SK-N-SH (cell line): Measurements from ENCODE around the gene RHBDL1. TPM values are rescaled to one million over a fixed set of nuclear protein-coding genes. Genes with fewer than 3 reads are reported as not detected.
A peak's percentile ranks its signal among the peaks of the same experiment; 100 is the strongest.

Source experiments
- CTCF ChIA-PET: fragments of 300-600, 350-600 bp; formaldehyde crosslinking; extraction: SDS; loops from one replicate; lab custom pipeline; 2021; lab: Yijun Ruan, JAX
- POLR2A ChIA-PET: fragments of 350-600 bp; sonication (Branson Sonifier 250); formaldehyde crosslinking; extraction: SDS; loops from one replicate; lab custom pipeline; 2020; ENCODE audit warnings: antibody characterized with exemption, inconsistent platforms; lab: Yijun Ruan, JAX
- DNase-seq: peaks from one replicate; pipeline ENCODE4 v3.0.0; 2012
- H2AFZ ChIP-seq: fragments of 200-600 bp; sonication (generic); 2 replicates; pipeline ENCODE4 v1.8.1; 2016; ENCODE audit warnings: antibody characterized with exemption, mild to moderate bottlenecking, low read depth
- H3F3A ChIP-seq: fragments of 200-600 bp; sonication (generic); replicated peaks from 2 replicates; pipeline ENCODE3; 2016; ENCODE audit warnings: antibody characterized with exemption, mild to moderate bottlenecking; ENCODE audit not compliant: insufficient read depth
- H3K27ac ChIP-seq, 2 experiments: fragments of 200-500 bp in 1 of 2; fragments of 200-600 bp in 1 of 2; sonication (Bioruptor generic) in 1 of 2; sonication (generic), shearing (Covaris generic) in 1 of 2; 2 replicates each; pipeline versions ENCODE4 v1.5.1 to v1.6.1; 2014 to 2016; ENCODE audit warnings: low read depth in 2 of 2, inconsistent platforms in 1 of 2, low read length in 1 of 2, mild to moderate bottlenecking in 1 of 2, mixed read lengths in 1 of 2
- H3K27me3 ChIP-seq: fragments of 200-600 bp; sonication (generic), shearing (Covaris generic); 2 replicates; pipeline ENCODE4 v1.6.1; 2016; ENCODE audit warnings: mixed run types; ENCODE audit not compliant: insufficient read depth
- H3K36me3 ChIP-seq, 2 experiments: fragments of 200-500 bp in 1 of 2; fragments of 200-600 bp in 1 of 2; sonication (Bioruptor generic) in 1 of 2; sonication (generic) in 1 of 2; replicated peaks in 1 of 2; 2 replicates each; pipeline versions ENCODE3 to v1.5.1; 2014 to 2016; ENCODE audit warnings: low read length in 1 of 2, mild to moderate bottlenecking in 1 of 2; ENCODE audit not compliant: insufficient read depth in 2 of 2, control insufficient read depth in 1 of 2
- H3K4me1 ChIP-seq, 2 experiments: fragments of 200-500 bp in 1 of 2; fragments of 200-600 bp in 1 of 2; sonication (Bioruptor generic) in 1 of 2; sonication (generic), shearing (Covaris generic) in 1 of 2; 2 replicates each; pipeline versions ENCODE4 v1.5.1 to v1.6.1; 2014 to 2016; ENCODE audit warnings: low read depth in 1 of 2, low read length in 1 of 2, mixed run types in 1 of 2; ENCODE audit not compliant: insufficient read depth in 2 of 2, control insufficient read depth in 1 of 2
- H3K4me2 ChIP-seq: fragments of 200-600 bp; sonication (generic), shearing (Covaris generic); 2 replicates; pipeline ENCODE4 v1.6.1; 2017; ENCODE audit warnings: mixed run types
- H3K4me3 ChIP-seq, 2 experiments: fragments of 200-500 bp in 1 of 2; fragments of 200-600 bp in 1 of 2; sonication (Bioruptor generic) in 1 of 2; sonication (generic), shearing (Covaris generic) in 1 of 2; 2 replicates each; pipeline versions ENCODE4 v1.5.1 to v1.8.1; 2014 to 2016; ENCODE audit warnings: low read depth in 2 of 2, inconsistent platforms in 1 of 2, low read length in 1 of 2, mild to moderate bottlenecking in 1 of 2, mixed read lengths in 1 of 2, moderate library complexity in 1 of 2
- H3K79me2 ChIP-seq: fragments of 200-600 bp; sonication (generic); 2 replicates; pipeline ENCODE4 v1.8.1; 2017; ENCODE audit warnings: mild to moderate bottlenecking; ENCODE audit not compliant: insufficient read depth
- H3K9ac ChIP-seq: fragments of 200-600 bp; sonication (generic); 2 replicates; pipeline ENCODE4 v1.6.1; 2017; ENCODE audit warnings: mixed run types
- H3K9me2 ChIP-seq: fragments of 200-600 bp; sonication (generic); 2 replicates; pipeline ENCODE4 v1.6.1; 2017; ENCODE audit warnings: mixed run types
- H3K9me3 ChIP-seq: fragments of 200-600 bp; sonication (generic); 2 replicates; pipeline ENCODE4 v1.6.1; 2017; ENCODE audit warnings: mixed run types, mild to moderate bottlenecking, moderate library complexity
- H4K20me1 ChIP-seq: fragments of 200-600 bp; sonication (generic); 2 replicates; pipeline ENCODE4 v1.6.1; 2017; ENCODE audit warnings: mild to moderate bottlenecking, mixed run types; ENCODE audit not compliant: insufficient read depth
- GATA2 ChIP-seq: sonication (generic); formaldehyde crosslinking; IDR thresholded peaks from 2 replicates; pipeline ENCODE4 v1.5.0; 2020; ENCODE audit warnings: mild to moderate bottlenecking, missing genetic modification reagents
- TAF1 ChIP-seq: IDR thresholded peaks from 2 replicates; pipeline ENCODE4 v1.6.1; 2012; ENCODE audit warnings: low read depth, mild to moderate bottlenecking, low read length, moderate library complexity, borderline replicate concordance
- WGBS: methylation state at CpG from one replicate; pipeline ENCODE4 v1.1.6; 2017; ENCODE audit warnings: low lambda C conversion rate; 5-methylcytosine and 5-hydroxymethylcytosine counted together
- polyA plus RNA-seq, 3 experiments: library from polyadenylated mRNA; depleted of rRNA; stranded (reverse); fragments of >200 nt; gene quantifications; 2 replicates each; pipeline ENCODE4 v1.2.3, GENCODE V29; 2012
- TF ChIP-seq, protein P1 (sequence below): IDR thresholded peaks from 2 replicates; pipeline ENCODE4 v1.4.0; 2012; ENCODE audit warnings: low read depth

The RHBDL1 gene
- polyA plus RNA-seq, 1 of the 3 experiments (the other 2 are of a cell fraction), result 4.1 TPM

DNA sequence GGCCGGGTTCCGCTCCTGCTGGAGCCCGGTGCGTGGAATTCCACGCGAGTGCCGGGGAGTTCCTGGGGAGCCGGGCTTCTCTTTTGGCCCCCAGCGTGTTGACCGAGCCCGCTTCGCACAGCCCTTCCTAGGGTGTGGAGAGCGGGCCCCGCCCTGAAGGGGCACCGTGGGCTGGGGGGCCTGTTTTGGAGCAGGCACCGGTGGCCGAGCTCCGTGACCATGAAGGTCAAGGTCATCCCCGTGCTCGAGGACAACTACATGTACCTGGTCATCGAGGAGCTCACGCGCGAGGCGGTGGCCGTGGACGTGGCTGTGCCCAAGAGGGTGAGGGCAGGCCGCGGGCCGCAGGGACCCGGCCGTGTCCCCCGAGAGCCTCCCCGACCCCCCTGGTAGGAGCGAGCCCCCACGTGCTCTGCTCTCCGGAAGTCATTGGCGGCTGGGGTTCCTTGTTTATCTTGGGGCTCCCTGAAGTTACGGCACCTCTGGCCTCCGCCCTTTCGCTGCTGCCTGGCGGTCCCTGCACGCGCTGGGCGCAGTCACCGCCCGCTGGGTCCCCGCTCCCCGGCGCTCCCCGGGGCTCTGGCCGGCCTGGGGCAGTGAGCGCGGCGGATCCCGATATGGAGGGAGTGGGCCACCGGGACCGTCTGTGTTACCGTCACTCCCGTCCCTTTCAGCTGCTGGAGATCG, 52.0 kb downstream of the RHBDL1 start:
- 0% methylated on average over 5 of the region's 61 CpGs for WGBS
- H3K9me2 ChIP-seq, result no peaks in the 10 kb centered on the region
- peak; percentile 64 for DNase-seq
- no peaks in the 10 kb centered on the region for H3K79me2 ChIP-seq
- peak overlapping the region; percentile 78 to 82 for H3K4me3 ChIP-seq
- H3K27ac ChIP-seq, result peak overlapping the region in 1 of 2 experiments; percentile 84; a peak in 2 of 4 replicates
- peaks cover 0 to 18% of the 10 kb centered on the region in 2 experiments; a peak in 1 of 4 replicates for H3K4me1 ChIP-seq
- H3K4me2 ChIP-seq, result peak overlapping the region; percentile 99
- peaks cover 17% of the 10 kb centered on the region for H3F3A ChIP-seq
- ChIA-PET CTCF (interaction anchor here (1.4 to 20.3 kb wide), 3 partner anchors 13 to 58 kb away, joined by 10 to 358 read pairs (median 11); partner anchors contain the start of genes ANTKMT, CIAO3, FBXL16 and METRN), POLR2A (interaction anchor here (1.0 to 1.5 kb wide), 2 partner anchors 18 to 23 kb away, joined by 4 to 5 read pairs; no protein-coding TSS in a partner anchor)
- H4K20me1 ChIP-seq, result 0 out of 2 replicates have a peak, but pooled peaks cover 7% of the 10 kb centered on the region
- H3K9me3 ChIP-seq, result no peaks in the 10 kb centered on the region
- H3K27me3 ChIP-seq, result no peaks in the 10 kb centered on the region
- H3K9ac ChIP-seq, result peak overlapping the region; percentile 69
- TF ChIP-seq, protein P1, sequence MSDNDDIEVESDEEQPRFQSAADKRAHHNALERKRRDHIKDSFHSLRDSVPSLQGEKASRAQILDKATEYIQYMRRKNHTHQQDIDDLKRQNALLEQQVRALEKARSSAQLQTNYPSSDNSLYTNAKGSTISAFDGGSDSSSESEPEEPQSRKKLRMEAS, result 0 out of 2 replicates have a peak, but pooled peaks have one; percentile 13
- TF ChIP-seq TAF1, result peak; percentile 30; the same call in 1 of the 2 replicates
- no peak for TF ChIP-seq GATA2
- no peak overlapping the region for H2AFZ ChIP-seq
- peaks cover 0 to 5% of the 10 kb centered on the region in 2 experiments for H3K36me3 ChIP-seq

Other genes starting within 250 kb of the RHBDL1 start
- gene CAPN15, start 148.0 kb upstream of the RHBDL1 start, polyA plus RNA-seq (2012; rRNA removed), result 19.5 and 22.9 TPM in 2 replicates
- not detected in 2 replicates for gene PRR35, start 115.3 kb upstream of the RHBDL1 start, polyA plus RNA-seq (2012; rRNA removed)
- gene NHLRC4, start 108.7 kb upstream of the RHBDL1 start, polyA plus RNA-seq (2012; rRNA removed), result 0.69 and 0.70 TPM in 2 replicates
- gene PIGQ, start 105.7 kb upstream of the RHBDL1 start, polyA plus RNA-seq (2012; rRNA removed), result 38.7 and 41.0 TPM in 2 replicates
- 12.1 and 13.0 TPM in 2 replicates for gene RAB40C, start 85.6 kb upstream of the RHBDL1 start, polyA plus RNA-seq (2012; rRNA removed)
- 0.10 and 0.16 TPM in 2 replicates for gene WFIKKN1, start 44.7 kb upstream of the RHBDL1 start, polyA plus RNA-seq (2012; rRNA removed)
- gene METTL26, start 39.4 kb upstream of the RHBDL1 start, polyA plus RNA-seq (2012; rRNA removed), result 158 and 167 TPM in 2 replicates
- gene MCRIP2, start 33.8 kb upstream of the RHBDL1 start, polyA plus RNA-seq (2012; rRNA removed), result 34.0 and 36.9 TPM in 2 replicates
- gene WDR90, start 26.3 kb upstream of the RHBDL1 start, polyA plus RNA-seq (2012; rRNA removed), result 30.5 and 32.0 TPM in 2 replicates
- 229 and 255 TPM in 2 replicates for gene RHOT2, start 7.5 kb upstream of the RHBDL1 start, polyA plus RNA-seq (2012; rRNA removed)
- gene STUB1, start 4.7 kb downstream of the RHBDL1 start, polyA plus RNA-seq (2012; rRNA removed), result 268 and 323 TPM in 2 replicates
- 49.2 and 67.0 TPM in 2 replicates for gene JMJD8, start 8.7 kb downstream of the RHBDL1 start, polyA plus RNA-seq (2012; rRNA removed)
- 5.0 and 6.4 TPM in 2 replicates for gene WDR24, start 14.7 kb downstream of the RHBDL1 start, polyA plus RNA-seq (2012; rRNA removed)
- 17.7 and 19.8 TPM in 2 replicates for gene FBXL16, start 30.1 kb downstream of the RHBDL1 start, polyA plus RNA-seq (2012; rRNA removed)
- 52.4 and 59.7 TPM in 2 replicates for gene METRN, start 39.4 kb downstream of the RHBDL1 start, polyA plus RNA-seq (2012; rRNA removed)
- gene ANTKMT, start 45.5 kb downstream of the RHBDL1 start, polyA plus RNA-seq (2012; rRNA removed), result 49.5 and 57.4 TPM in 2 replicates
- gene CCDC78, start 50.8 kb downstream of the RHBDL1 start, polyA plus RNA-seq (2012; rRNA removed), result 15.4 and 18.8 TPM in 2 replicates
- 60.6 and 65.5 TPM in 2 replicates for gene HAGHL, start 51.4 kb downstream of the RHBDL1 start, polyA plus RNA-seq (2012; rRNA removed)
- 14.4 TPM in 2 replicates for gene CIAO3, start 65.3 kb downstream of the RHBDL1 start, polyA plus RNA-seq (2012; rRNA removed)
- 0.02 and 0.19 TPM in 2 replicates for gene MSLN, start 85.1 kb downstream of the RHBDL1 start, polyA plus RNA-seq (2012; rRNA removed)
- gene RPUSD1, start 112.7 kb downstream of the RHBDL1 start, polyA plus RNA-seq (2012; rRNA removed), result 27.7 and 29.9 TPM in 2 replicates
- 17.7 and 18.0 TPM in 2 replicates for gene CHTF18, start 112.9 kb downstream of the RHBDL1 start, polyA plus RNA-seq (2012; rRNA removed)
- not detected in 2 replicates for gene GNG13, start 125.1 kb downstream of the RHBDL1 start, polyA plus RNA-seq (2012; rRNA removed)